Stimulated activated CD8-positive, alpha-beta memory T cell treated with anti-CD3 and anti-CD28 coated beads, Interleukin-4, amount 100 ng/mL, for 1 hour (primary cell): ENCODE measurements around the gene RALGAPA1.

ENCODE experiments used
- DNase-seq, 2 donors: peaks; one replicate each; pipeline ENCODE4 v3.0.0-alpha.2; 2020; ENCODE audit warnings: low read depth in 2 of 2, low spot score in 1 of 2

Gene RALGAPA1

DNA sequence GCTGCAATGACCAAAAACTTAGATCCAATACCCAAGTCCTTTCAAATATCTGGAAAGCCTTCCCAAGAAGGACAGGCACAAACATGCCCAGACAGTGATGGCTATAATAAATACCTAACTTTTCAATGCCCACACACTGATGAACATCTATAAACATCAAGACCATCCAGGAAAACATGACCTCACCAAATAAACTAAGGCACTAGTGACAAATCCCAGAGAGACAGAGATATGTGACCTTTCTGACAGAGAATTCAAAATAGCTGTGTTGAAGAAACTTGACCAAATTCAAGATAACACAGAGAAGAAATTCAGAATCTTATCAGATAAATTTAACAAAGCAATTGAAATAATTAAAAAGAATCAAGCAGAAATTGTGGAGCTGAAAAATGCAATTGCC is 313.8 kb downstream of the RALGAPA1 start:
- no peak for DNase-seq

DNA sequence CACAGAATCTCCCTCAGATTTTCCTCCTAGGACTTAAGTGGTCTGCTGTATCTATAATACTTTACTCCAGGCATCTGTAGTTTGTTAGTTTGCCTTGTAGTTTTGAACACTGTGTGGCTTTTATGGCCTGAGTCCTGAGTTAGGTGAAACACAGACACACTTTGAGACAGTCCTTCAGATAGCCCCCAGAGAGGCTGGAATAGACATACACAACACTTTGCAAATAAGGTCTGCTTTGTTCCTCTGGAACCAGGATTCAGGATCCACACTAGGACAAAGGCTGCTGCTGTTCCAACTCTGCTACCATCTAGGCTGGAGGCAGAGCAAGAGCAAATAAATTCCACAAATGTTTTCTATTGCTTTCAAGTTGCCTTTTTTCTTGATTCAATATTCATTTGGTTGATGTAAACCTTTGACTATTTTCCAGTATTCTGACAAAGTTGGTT is 316.5 kb downstream of the RALGAPA1 start:
- DNase-seq: no peak
